Caco-2 (cell line): ENCODE measurements around the gene CYP2B6. TPM values are rescaled to one million over a fixed set of nuclear protein-coding genes. Genes with fewer than 3 reads are reported as not detected.
"Not testable (repeated sequence)": the region's sequence is repeated elsewhere in the genome, so short reads cannot be mapped to it uniquely, and the experiment has no call there.

ENCODE experiments used
- BruUV-seq: library from RNA; stranded (reverse); fragments of 400-500 nt; replicated peaks from 2 replicates; lab custom pipeline; 2021; lab: Mats Ljungman, UMichigan
- CTCF ChIA-PET: fragments of 300-600 bp; sonication (Branson Sonifier 250); formaldehyde crosslinking; loops from one replicate; lab custom pipeline; 2022; ENCODE audit warnings: antibody characterized with exemption; lab: Charles Lee
- POLR2A ChIA-PET: fragments of 300-600 bp; sonication (Branson Sonifier 250); formaldehyde crosslinking; loops from one replicate; lab custom pipeline; 2022; ENCODE audit warnings: antibody characterized with exemption; lab: Charles Lee
- DNase-seq, 2 experiments: peaks; one replicate each; pipeline versions ENCODE4 v3.0.0 to v3.0.0-alpha.2; 2020 to 2022
- H3K27me3 ChIP-seq: replicated peaks from 2 replicates; pipeline ENCODE4 v1.6.0; 2011; ENCODE audit warnings: low read length; ENCODE audit not compliant: control insufficient read depth, insufficient read depth
- H3K36me3 ChIP-seq: 2 replicates; pipeline ENCODE4 v1.5.1; 2011; ENCODE audit warnings: low read length; ENCODE audit not compliant: control insufficient read depth, insufficient read depth
- H3K4me1 ChIP-seq: fragments of 250-450 bp; sonication (Bioruptor Pico); 2 replicates; pipeline ENCODE4 v1.5.1; 2020; ENCODE audit warnings: mild to moderate bottlenecking
- H3K4me3 ChIP-seq: 2 replicates; pipeline ENCODE4 v1.5.1; 2011; ENCODE audit warnings: low read depth, mild to moderate bottlenecking, control low read depth, low read length
- H3K9me3 ChIP-seq: fragments of 250-450 bp; sonication (Bioruptor Pico); 2 replicates; pipeline ENCODE4 v1.5.1; 2020; ENCODE audit warnings: mild to moderate bottlenecking, moderate library complexity
- H3K27ac Mint-ChIP-seq: one replicate; pipeline ENCODE4 v1.8.0; 2022; ENCODE audit warnings: mixed read lengths; ENCODE audit not compliant: unreplicated experiment
- H3K27me3 Mint-ChIP-seq: one replicate; pipeline ENCODE4 v1.8.0; 2022; ENCODE audit warnings: mixed read lengths; ENCODE audit not compliant: insufficient read depth, unreplicated experiment
- H3K36me3 Mint-ChIP-seq: one replicate; pipeline ENCODE4 v1.8.0; 2022; ENCODE audit warnings: mild to moderate bottlenecking, mixed read lengths; ENCODE audit not compliant: insufficient read depth, unreplicated experiment
- H3K4me1 Mint-ChIP-seq: one replicate; pipeline ENCODE4 v1.8.0; 2022; ENCODE audit warnings: low read depth, mixed read lengths; ENCODE audit not compliant: unreplicated experiment
- H3K4me3 Mint-ChIP-seq: one replicate; pipeline ENCODE4 v1.8.0; 2022; ENCODE audit warnings: mild to moderate bottlenecking, moderate library complexity, mixed read lengths; ENCODE audit not compliant: unreplicated experiment
- H3K9me3 Mint-ChIP-seq: one replicate; pipeline ENCODE4 v1.8.0; 2022; ENCODE audit warnings: mixed read lengths; ENCODE audit not compliant: unreplicated experiment
- intact Hi-C: fragments of 100-400 bp; cut with micrococcal nuclease; formaldehyde crosslinking; loops from one replicate; pipeline ENCODE4 v1.10.0; 2022; ENCODE audit not compliant: unreplicated experiment
- total RNA-seq: library from RNA; stranded (reverse); gene quantifications from 2 replicates; pipeline ENCODE4 v1.2.3, GENCODE V29; 2022
- TF ChIP-seq, protein P1 (sequence below), 2 experiments: fragments of 200-600 bp in 1 of 2; IDR thresholded peaks; 1 replicate in 1 of 2; 2 replicates in 1 of 2; pipeline versions ENCODE4 v1.5.1 to v1.8.0; 2011 to 2022; ENCODE audit warnings: antibody characterized with exemption in 1 of 2, control low read depth in 1 of 2, inconsistent platforms in 1 of 2, low read depth in 1 of 2, low read length in 1 of 2, mild to moderate bottlenecking in 1 of 2, moderate library complexity in 1 of 2; ENCODE audit not compliant: insufficient read depth in 1 of 2, severe bottlenecking in 1 of 2, unreplicated experiment in 1 of 2

The CYP2B6 gene
- total RNA-seq, 1 experiment from 2014 or later = 0.32 TPM

DNA sequence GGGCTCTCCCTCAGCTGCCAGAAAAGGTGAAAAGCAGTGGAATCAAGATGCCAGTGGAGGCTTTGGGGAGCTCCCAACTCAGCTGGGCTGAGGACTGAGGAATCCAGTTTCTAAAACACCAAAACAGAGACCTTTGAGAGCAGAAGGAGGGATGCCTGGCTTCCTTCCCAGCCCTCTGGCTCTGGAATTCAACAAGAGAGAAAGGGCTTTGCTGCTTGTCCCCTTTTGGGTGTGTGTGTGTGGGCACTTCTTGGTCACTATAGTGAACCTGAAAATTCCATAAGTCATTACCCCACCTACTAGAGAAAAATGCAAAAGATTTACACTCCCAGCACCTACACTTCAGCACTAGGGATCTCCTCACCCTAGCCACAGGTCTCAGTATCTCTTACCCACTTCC is 30.3 kb upstream of the CYP2B6 start:
- H3K27me3 ChIP-seq = no peaks in the 10 kb centered on the region; the same call in 1 of the 2 replicates
- no TSS peak for BruUV-seq
- intact Hi-C loops = no loop called here
- no peak overlapping the region for H3K4me3 Mint-ChIP-seq
- POLR2A ChIA-PET = no interaction called here
- H3K4me1 ChIP-seq = no peaks in the 10 kb centered on the region
- H3K4me1 Mint-ChIP-seq = no peaks in the 10 kb centered on the region
- no peaks in the 10 kb centered on the region for H3K36me3 Mint-ChIP-seq
- peaks cover 9% of the 10 kb centered on the region for H3K9me3 Mint-ChIP-seq
- H3K9me3 ChIP-seq = peaks cover 5% of the 10 kb centered on the region
- TF ChIP-seq, protein P1, sequence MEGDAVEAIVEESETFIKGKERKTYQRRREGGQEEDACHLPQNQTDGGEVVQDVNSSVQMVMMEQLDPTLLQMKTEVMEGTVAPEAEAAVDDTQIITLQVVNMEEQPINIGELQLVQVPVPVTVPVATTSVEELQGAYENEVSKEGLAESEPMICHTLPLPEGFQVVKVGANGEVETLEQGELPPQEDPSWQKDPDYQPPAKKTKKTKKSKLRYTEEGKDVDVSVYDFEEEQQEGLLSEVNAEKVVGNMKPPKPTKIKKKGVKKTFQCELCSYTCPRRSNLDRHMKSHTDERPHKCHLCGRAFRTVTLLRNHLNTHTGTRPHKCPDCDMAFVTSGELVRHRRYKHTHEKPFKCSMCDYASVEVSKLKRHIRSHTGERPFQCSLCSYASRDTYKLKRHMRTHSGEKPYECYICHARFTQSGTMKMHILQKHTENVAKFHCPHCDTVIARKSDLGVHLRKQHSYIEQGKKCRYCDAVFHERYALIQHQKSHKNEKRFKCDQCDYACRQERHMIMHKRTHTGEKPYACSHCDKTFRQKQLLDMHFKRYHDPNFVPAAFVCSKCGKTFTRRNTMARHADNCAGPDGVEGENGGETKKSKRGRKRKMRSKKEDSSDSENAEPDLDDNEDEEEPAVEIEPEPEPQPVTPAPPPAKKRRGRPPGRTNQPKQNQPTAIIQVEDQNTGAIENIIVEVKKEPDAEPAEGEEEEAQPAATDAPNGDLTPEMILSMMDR (IDR thresholded peaks at IDR 0.05; ENCODE audit: insufficient read depth in 1 of 2, low read depth in 1 of 2, low read length in 1 of 2, severe bottlenecking in 1 of 2, unreplicated experiment in 1 of 2) = no peak
- no peak overlapping the region for H3K27ac Mint-ChIP-seq
- H3K36me3 ChIP-seq = no peaks in the 10 kb centered on the region
- CTCF ChIA-PET = no interaction called here
- no peaks in the 10 kb centered on the region for H3K27me3 Mint-ChIP-seq
- H3K4me3 ChIP-seq = no peak overlapping the region
- no peak for DNase-seq

DNA sequence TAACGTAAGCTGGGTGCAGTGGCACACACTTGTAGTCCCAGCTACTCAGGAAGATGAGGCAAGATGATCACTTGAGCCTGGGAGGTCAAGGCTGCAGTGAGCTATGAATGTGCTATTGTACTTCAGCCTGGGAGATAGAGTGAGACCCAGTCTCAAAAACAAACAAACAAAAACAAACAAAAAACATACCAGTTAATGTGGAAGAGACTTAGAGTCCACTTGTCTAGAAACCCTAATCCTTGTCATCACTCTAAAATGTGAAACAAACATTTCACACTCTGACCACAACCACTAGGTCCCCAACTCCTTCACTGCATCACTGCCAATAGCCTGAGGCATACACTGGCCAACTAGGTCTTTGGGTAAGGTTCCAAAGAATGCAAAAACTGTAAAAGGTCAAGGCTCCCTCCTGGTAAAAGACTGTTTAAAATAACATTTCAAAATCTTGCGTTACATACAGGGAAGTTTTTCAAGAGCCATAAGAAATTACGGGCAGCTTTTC is 28.6 kb upstream of the CYP2B6 start:
- no peak overlapping the region for H3K4me3 ChIP-seq
- Mint-ChIP-seq H3K9me3 (peaks cover 13% of the 10 kb centered on the region), H3K36me3 (peaks cover 3% of the 10 kb centered on the region), H3K4me1 (no peaks in the 10 kb centered on the region), H3K27ac (no peak overlapping the region), H3K4me3 (no peak overlapping the region), H3K27me3 (no peaks in the 10 kb centered on the region)
- DNase-seq = peak in 1 of 2 experiments; percentile 16
- no TSS peak for BruUV-seq
- H3K4me1 ChIP-seq = no peaks in the 10 kb centered on the region
- ChIA-PET CTCF (no interaction called here), POLR2A (no interaction called here)
- TF ChIP-seq, protein P1 (IDR thresholded peaks at IDR 0.05; ENCODE audit: insufficient read depth in 1 of 2, low read depth in 1 of 2, low read length in 1 of 2, severe bottlenecking in 1 of 2, unreplicated experiment in 1 of 2) = no peak
- intact Hi-C loops = no loop called here
- H3K27me3 ChIP-seq = no peaks in the 10 kb centered on the region; the same call in 1 of the 2 replicates
- H3K9me3 ChIP-seq = peaks cover under 1% of the 10 kb centered on the region; the same call in 1 of the 2 replicates
- no peaks in the 10 kb centered on the region for H3K36me3 ChIP-seq

DNA sequence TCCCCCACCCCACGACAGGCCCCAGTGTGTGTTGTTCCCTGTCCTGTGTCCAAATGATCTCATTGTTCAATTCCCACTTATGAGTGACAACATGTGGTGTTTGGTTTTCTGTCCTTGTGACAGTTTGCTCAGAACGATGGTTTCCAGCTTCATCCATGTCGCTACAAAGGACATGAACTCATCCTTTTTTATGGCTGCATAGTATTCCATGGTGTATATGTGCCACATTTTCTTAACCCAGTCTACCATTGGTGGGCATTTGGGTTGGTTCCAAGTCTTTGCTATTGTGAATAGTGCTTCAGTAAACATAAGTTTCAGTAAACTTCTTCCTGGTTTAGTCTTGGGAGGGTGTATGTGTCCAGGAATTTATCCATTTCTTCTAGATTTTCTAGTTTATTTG is 26.7 kb upstream of the CYP2B6 start:
- BruUV-seq, H3K27me3 Mint-ChIP-seq, H3K36me3 Mint-ChIP-seq, POLR2A ChIA-PET, intact Hi-C loops, H3K27ac Mint-ChIP-seq, H3K4me1 ChIP-seq, H3K4me1 Mint-ChIP-seq, H3K9me3 ChIP-seq, DNase-seq, H3K4me3 Mint-ChIP-seq, H3K36me3 ChIP-seq, CTCF ChIA-PET, H3K27me3 ChIP-seq, H3K4me3 ChIP-seq: not testable (repeated sequence)
- peaks cover 18% of the 10 kb centered on the region for H3K9me3 Mint-ChIP-seq

DNA sequence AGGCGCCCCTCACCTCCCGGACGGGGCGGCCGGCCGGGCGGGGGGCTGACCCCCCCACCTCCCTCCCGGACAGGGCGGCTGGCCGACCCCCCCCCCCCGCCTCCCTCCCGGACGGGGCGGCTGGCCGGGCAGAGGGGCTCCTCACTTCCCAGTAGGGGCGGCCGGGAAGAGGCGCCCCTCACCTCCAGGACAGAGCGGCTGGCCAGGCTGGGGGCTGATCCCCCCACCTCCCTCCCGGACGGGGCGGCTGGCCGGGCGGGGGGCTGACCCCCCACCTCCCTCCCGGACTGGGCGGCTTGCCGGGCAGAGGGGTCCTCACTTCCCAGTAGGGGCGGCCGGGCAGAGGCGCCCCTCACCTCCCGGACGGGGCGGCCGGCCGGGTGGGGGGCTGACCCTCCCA is 25.7 kb upstream of the CYP2B6 start:
- CTCF ChIA-PET, H3K36me3 Mint-ChIP-seq, H3K27me3 Mint-ChIP-seq, H3K9me3 ChIP-seq, H3K36me3 ChIP-seq, H3K4me3 Mint-ChIP-seq, POLR2A ChIA-PET, intact Hi-C loops, H3K4me1 ChIP-seq, H3K27ac Mint-ChIP-seq, H3K4me1 Mint-ChIP-seq, H3K27me3 ChIP-seq, H3K4me3 ChIP-seq, DNase-seq, BruUV-seq: not testable (repeated sequence)
- H3K9me3 Mint-ChIP-seq = peaks cover 26% of the 10 kb centered on the region

DNA sequence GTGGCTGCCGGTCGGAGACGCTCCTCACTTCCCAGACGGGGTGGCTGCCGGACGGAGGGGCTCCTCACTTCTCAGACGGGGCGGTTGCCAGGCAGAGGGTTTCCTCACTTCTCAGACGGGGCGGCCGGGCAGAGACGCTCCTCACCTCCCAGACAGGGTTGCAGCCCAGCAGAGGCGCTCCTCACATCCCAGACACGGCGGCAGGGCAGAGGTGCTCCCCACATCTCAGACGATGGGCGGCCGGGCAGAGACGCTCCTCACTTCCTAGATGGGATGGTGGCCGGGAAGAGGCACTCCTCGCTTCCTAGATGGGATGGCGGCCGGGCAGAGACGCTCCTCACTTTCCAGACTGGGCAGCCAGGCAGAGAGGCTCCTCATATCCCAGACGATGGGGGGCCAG is 24.5 kb upstream of the CYP2B6 start:
- H3K9me3 Mint-ChIP-seq = peaks cover 31% of the 10 kb centered on the region
- BruUV-seq, H3K27ac Mint-ChIP-seq, H3K36me3 Mint-ChIP-seq, H3K4me1 ChIP-seq, H3K4me1 Mint-ChIP-seq, POLR2A ChIA-PET, intact Hi-C loops, H3K27me3 Mint-ChIP-seq, H3K4me3 Mint-ChIP-seq, H3K36me3 ChIP-seq, H3K27me3 ChIP-seq, DNase-seq, CTCF ChIA-PET, H3K4me3 ChIP-seq: not testable (repeated sequence)
- H3K9me3 ChIP-seq = peaks cover 14% of the 10 kb centered on the region; the same call in 1 of the 2 replicates

DNA sequence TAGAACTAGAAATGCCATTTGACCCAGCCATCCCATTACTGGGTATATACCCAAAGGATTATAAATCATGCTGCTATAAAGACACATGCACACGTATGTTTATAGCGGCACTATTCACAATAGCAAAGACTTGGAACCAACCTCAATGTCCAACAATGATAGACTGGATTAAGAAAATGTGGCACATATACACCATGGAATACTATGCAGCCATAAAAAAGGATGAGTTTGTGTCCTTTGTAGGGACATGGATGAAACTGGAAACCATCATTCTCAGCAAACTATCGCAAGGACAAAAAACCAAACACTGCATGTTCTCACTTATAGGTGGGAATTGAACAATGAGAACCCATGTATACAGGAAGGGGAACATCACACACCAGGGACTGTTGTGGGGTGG is 23.0 kb upstream of the CYP2B6 start:
- H3K36me3 Mint-ChIP-seq, intact Hi-C loops, H3K27me3 ChIP-seq, POLR2A ChIA-PET, H3K4me3 Mint-ChIP-seq, DNase-seq, H3K27ac Mint-ChIP-seq, BruUV-seq, H3K4me1 ChIP-seq, CTCF ChIA-PET, H3K4me3 ChIP-seq, H3K36me3 ChIP-seq, H3K27me3 Mint-ChIP-seq, H3K4me1 Mint-ChIP-seq: not testable (repeated sequence)
- peaks cover 16% of the 10 kb centered on the region; the same call in 1 of the 2 replicates for H3K9me3 ChIP-seq
- H3K9me3 Mint-ChIP-seq = peaks cover 42% of the 10 kb centered on the region
